ENCODE data around the gene AOPEP. TPM values are rescaled to one million over a fixed set of nuclear protein-coding genes. Genes with fewer than 3 reads are reported as not detected.

Gene AOPEP
- total RNA-seq, 1 experiment from 2014 or later, result 15.0 TPM

- Histone ChIP-seq H2AFZ (ENCODE audit: low read length) (no peak overlapping the region), H3K27me3 (ENCODE audit: insufficient read depth, low read length) (no peaks in the 10 kb centered on the region), H3K23me2 (ENCODE audit: insufficient read length, low read depth, low read length, poor library complexity, severe bottlenecking) (no peaks in the 10 kb centered on the region), H2BK12ac (ENCODE audit: insufficient read length, low read depth, low read length) (no peak overlapping the region), H4K5ac (ENCODE audit: insufficient read length, low read depth, low read length) (no peak overlapping the region), H3K9me3 (ENCODE audit: control insufficient read depth, low read depth, low read length) (no peaks in the 10 kb centered on the region), H3K18ac (ENCODE audit: insufficient read length, low read depth, low read length) (no peak overlapping the region), H3K27ac (ENCODE audit: insufficient read length, low read depth, low read length) (no peak overlapping the region), H2BK15ac (ENCODE audit: low read depth, low read length) (no peak overlapping the region), H3K14ac (ENCODE audit: insufficient read depth, low read length) (no peak overlapping the region), H2BK120ac (ENCODE audit: low read depth, low read length, poor library complexity, severe bottlenecking) (no peak overlapping the region), H2BK20ac (ENCODE audit: low read depth, low read length, poor library complexity, severe bottlenecking) (no peak overlapping the region), H3K4ac (ENCODE audit: low read depth, low read length) (no peak overlapping the region), H2AK5ac (ENCODE audit: insufficient read length, low read length) (no peak overlapping the region), H4K8ac (replicated peaks; ENCODE audit: insufficient read length, low read depth, low read length) (no peak overlapping the region), H3K79me2 (ENCODE audit: insufficient read depth, low read length) (no peaks in the 10 kb centered on the region), H3K56ac (ENCODE audit: insufficient read length, low read depth, low read length) (no peak overlapping the region), H4K91ac (ENCODE audit: insufficient read length, low read depth, low read length) (no peak overlapping the region), H3K23ac (ENCODE audit: insufficient read length, low read depth, low read length) (no peak overlapping the region), H3K9ac (ENCODE audit: extremely low read depth, insufficient read length, low read length) (no peak overlapping the region), H4K20me1 (ENCODE audit: control insufficient read depth, insufficient read depth, insufficient read length) (no peaks in the 10 kb centered on the region), H3K79me1 (ENCODE audit: insufficient read depth, low read depth, low read length, poor library complexity, severe bottlenecking) (no peaks in the 10 kb centered on the region), H3K4me2 (ENCODE audit: insufficient read depth, insufficient read length, low read length) (no peak overlapping the region), H3K4me1 (ENCODE audit: insufficient read depth, low read length) (no peaks in the 10 kb centered on the region), H2BK5ac (ENCODE audit: insufficient read length, low read length) (no peak overlapping the region), H3T11ph (ENCODE audit: low read length) (no peak overlapping the region)
- no peak for DNase-seq
- no CpG with 5 or more reads among the region's 3 CpGs for WGBS (ENCODE audit: extremely low coverage, insufficient read length, low lambda C conversion rate)
- Mint-ChIP-seq H3K36me3 (ENCODE audit: insufficient read depth in 1 of 3, low read depth in 3 of 3) (peaks cover 0 to 2% (median 0%) of the 10 kb centered on the region in 3 experiments; a peak in 2 of 7 replicates), H3K27me3 (ENCODE audit: low read depth) (peaks cover 1% of the 10 kb centered on the region; the same call in 1 of the 2 replicates), H3K4me1 (peaks cover 22 to 41% of the 10 kb centered on the region in 2 experiments), H3K4me3 (no peak overlapping the region), H3K9me3 (no peaks in the 10 kb centered on the region), H3K27ac (no peak overlapping the region; a peak in 1 of 7 replicates)
- no peak for TF ChIP-seq CTCF (conservative IDR thresholded peaks at IDR 0.05)
Observed at GRCh38 chr9:94931036-94931633, 204.6 kb downstream of the AOPEP start.
